GM18499 (cell line): ENCODE results near the gene KCNQ4.

Experiments
- ATAC-seq: cut with Tn5 transposase; IDR thresholded peaks from one replicate; pipeline ENCODE4 v1.9.1; 2021; ENCODE audit warnings: moderate number of reproducible peaks; ENCODE audit not compliant: insufficient read depth, unreplicated experiment

Gene KCNQ4

GRCh38 chr1:40810927-40811326, 27.3 kb downstream of the KCNQ4 start:
- no peak for ATAC-seq

GRCh38 chr1:40815420-40815819, 31.8 kb downstream of the KCNQ4 start:
- no peak for ATAC-seq

GRCh38 chr1:40817791-40818263, 34.2 kb downstream of the KCNQ4 start:
- ATAC-seq, result no peak

GRCh38 chr1:40818264-40818961, 34.8 kb downstream of the KCNQ4 start:
- ATAC-seq, result no peak

- no peak for ATAC-seq
These were observed 35.5 kb downstream of the KCNQ4 start for GRCh38 chr1:40819101-40819500.

GRCh38 chr1:40820251-40820797, 36.7 kb downstream of the KCNQ4 start:
- no peak for ATAC-seq

GRCh38 chr1:40820911-40821693, 37.5 kb downstream of the KCNQ4 start:
- no peak for ATAC-seq

- ATAC-seq, result no peak
These were observed 39.3 kb downstream of the KCNQ4 start for GRCh38 chr1:40822890-40823289.

GRCh38 chr1:40823345-40823744, 39.8 kb downstream of the KCNQ4 start:
- no peak for ATAC-seq

GRCh38 chr1:40823983-40824382, 40.4 kb downstream of the KCNQ4 start:
- ATAC-seq, result no peak

GRCh38 chr1:40824591-40825434, 41.2 kb downstream of the KCNQ4 start:
- no peak for ATAC-seq

- ATAC-seq, result no peak
These were observed 41.8 kb downstream of the KCNQ4 start for GRCh38 chr1:40825435-40825788.

- no peak for ATAC-seq
These were observed 42.4 kb downstream of the KCNQ4 start for GRCh38 chr1:40825996-40826395.

GRCh38 chr1:40829631-40830245, 46.2 kb downstream of the KCNQ4 start:
- no peak for ATAC-seq

GRCh38 chr1:40830419-40830943, 46.9 kb downstream of the KCNQ4 start:
- no peak for ATAC-seq

- ATAC-seq, result no peak
These were observed 47.6 kb downstream of the KCNQ4 start for GRCh38 chr1:40831001-40831732.

GRCh38 chr1:40833979-40834378, 50.4 kb downstream of the KCNQ4 start:
- no peak for ATAC-seq

GRCh38 chr1:40834968-40835545, 51.5 kb downstream of the KCNQ4 start:
- ATAC-seq, result no peak

- ATAC-seq, result no peak
These were observed 52.7 kb downstream of the KCNQ4 start for GRCh38 chr1:40836283-40836682.
